ENCODE measurements around the gene MYBPC1. TPM values are rescaled to one million over a fixed set of nuclear protein-coding genes. Genes with fewer than 3 reads are reported as not detected.
A peak's percentile ranks its signal among the peaks of the same experiment; 100 is the strongest.

MYBPC1 gene
- total and polyA plus RNA-seq, 2 of the 13 experiments (the other 11 are each of a cell fraction or from before 2014, with no cell fraction given) = 0.31 to 0.53 TPM

GRCh38 chr12:101604132-101604531 lies 9.4 kb downstream of the MYBPC1 start (continued):
- TF ChIP-seq U2AF2 (IDR thresholded peaks at IDR 0.05; ENCODE audit: low read depth, low read length) (no peak), NFE2L2 (IDR thresholded peaks at IDR 0.05; ENCODE audit: low read length) (no peak), ZFP36 (IDR thresholded peaks at IDR 0.05; ENCODE audit: borderline replicate concordance, low read depth, low read length, partially characterized antibody) (no peak), ZNF280D (CRISPR knock-in tag; IDR thresholded peaks at IDR 0.05) (no peak), TGIF2 (CRISPR knock-in tag; IDR thresholded peaks at IDR 0.05) (no peak), FOSL2 (CRISPR knock-in tag; IDR thresholded peaks at IDR 0.05) (no peak), DR1 (CRISPR knock-in tag; IDR thresholded peaks at IDR 0.05) (no peak), TP53 (CRISPR knock-in tag; conservative IDR thresholded peaks at IDR 0.05) (no peak), BRF2 (CRISPR knock-in tag; IDR thresholded peaks at IDR 0.05) (no peak), ETV5 (CRISPR knock-in tag; IDR thresholded peaks at IDR 0.05; ENCODE audit: borderline replicate concordance) (peak; percentile 63; the same call in 1 of the 2 replicates), ZNF605 (CRISPR knock-in tag; IDR thresholded peaks at IDR 0.05) (no peak), MIER2 (CRISPR knock-in tag; IDR thresholded peaks at IDR 0.05) (no peak), HOMEZ (CRISPR knock-in tag; IDR thresholded peaks at IDR 0.05; ENCODE audit: low read depth) (no peak), ELF4 (CRISPR knock-in tag; IDR thresholded peaks at IDR 0.05; ENCODE audit: borderline replicate concordance) (no peak), TBL1XR1 (IDR thresholded peaks at IDR 0.05; ENCODE audit: borderline replicate concordance, low read length, partially characterized antibody) (no peak), MXI1 (IDR thresholded peaks at IDR 0.05; ENCODE audit: borderline replicate concordance, low read depth, low read length) (no peak), CHD2 (IDR thresholded peaks at IDR 0.05; ENCODE audit: low read depth, low read length) (no peak), ZNF879 (CRISPR knock-in tag; IDR thresholded peaks at IDR 0.05) (no peak), ZNF556 (CRISPR knock-in tag; IDR thresholded peaks at IDR 0.05; ENCODE audit: borderline replicate concordance) (no peak), ZNF510 (CRISPR knock-in tag; IDR thresholded peaks at IDR 0.05; ENCODE audit: low read depth) (no peak), RNF2 (conservative IDR thresholded peaks at IDR 0.05; ENCODE audit: low read depth) (no peak), ZNF230 (CRISPR knock-in tag; IDR thresholded peaks at IDR 0.05) (no peak), ZNF572 (CRISPR knock-in tag; IDR thresholded peaks at IDR 0.05) (no peak)
- TF ChIP-seq, protein P1, sequence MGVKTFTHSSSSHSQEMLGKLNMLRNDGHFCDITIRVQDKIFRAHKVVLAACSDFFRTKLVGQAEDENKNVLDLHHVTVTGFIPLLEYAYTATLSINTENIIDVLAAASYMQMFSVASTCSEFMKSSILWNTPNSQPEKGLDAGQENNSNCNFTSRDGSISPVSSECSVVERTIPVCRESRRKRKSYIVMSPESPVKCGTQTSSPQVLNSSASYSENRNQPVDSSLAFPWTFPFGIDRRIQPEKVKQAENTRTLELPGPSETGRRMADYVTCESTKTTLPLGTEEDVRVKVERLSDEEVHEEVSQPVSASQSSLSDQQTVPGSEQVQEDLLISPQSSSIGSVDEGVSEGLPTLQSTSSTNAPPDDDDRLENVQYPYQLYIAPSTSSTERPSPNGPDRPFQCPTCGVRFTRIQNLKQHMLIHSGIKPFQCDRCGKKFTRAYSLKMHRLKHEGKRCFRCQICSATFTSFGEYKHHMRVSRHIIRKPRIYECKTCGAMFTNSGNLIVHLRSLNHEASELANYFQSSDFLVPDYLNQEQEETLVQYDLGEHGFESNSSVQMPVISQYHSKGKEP (CRISPR knock-in tag; IDR thresholded peaks at IDR 0.05) = no peak
- TF ChIP-seq, protein P2, sequence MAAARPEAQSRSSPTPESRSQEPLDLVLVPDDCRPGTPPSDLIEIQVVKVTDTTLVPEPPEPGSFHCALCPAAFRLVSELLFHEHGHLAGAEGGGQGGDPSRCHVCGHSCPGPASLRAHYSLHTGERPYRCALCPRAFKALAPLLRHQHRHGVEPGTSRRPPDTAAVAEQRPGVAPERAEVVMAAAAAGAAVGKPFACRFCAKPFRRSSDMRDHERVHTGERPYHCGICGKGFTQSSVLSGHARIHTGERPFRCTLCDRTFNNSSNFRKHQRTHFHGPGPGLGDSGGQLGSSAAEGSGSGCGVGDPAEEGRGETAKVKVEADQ (CRISPR knock-in tag; IDR thresholded peaks at IDR 0.05; ENCODE audit: borderline replicate concordance) = no peak
